HepG2 (cell line): ENCODE measurements around the gene COX18. TPM values are rescaled to one million over a fixed set of nuclear protein-coding genes. Genes with fewer than 3 reads are reported as not detected.

ENCODE experiments used
- CENPX ChIP-seq: sonication (generic); formaldehyde crosslinking; IDR thresholded peaks from 2 replicates; pipeline ENCODE4 v1.9.0; 2021; ENCODE audit warnings: mild to moderate bottlenecking, missing genetic modification reagents, moderate library complexity
- ELF1 ChIP-seq: sonication (generic); formaldehyde crosslinking; IDR thresholded peaks from 2 replicates; pipeline ENCODE4 v1.4.0; 2020; ENCODE audit warnings: missing genetic modification reagents
- FOXK1 ChIP-seq: sonication (generic); formaldehyde crosslinking; IDR thresholded peaks from 2 replicates; pipeline ENCODE4 v1.4.0; 2020; ENCODE audit warnings: low read depth, missing genetic modification reagents, borderline replicate concordance
- HNRNPL ChIP-seq: fragments of 200-400 bp; formaldehyde crosslinking; IDR thresholded peaks from 2 replicates; pipeline ENCODE4 v1.6.1; 2017; ENCODE audit warnings: mild to moderate bottlenecking, low read depth, low read length
- HNRNPUL1 ChIP-seq: fragments of 200-400 bp; formaldehyde crosslinking; IDR thresholded peaks from 2 replicates; pipeline ENCODE4 v1.6.1; 2017; ENCODE audit warnings: low read depth, mild to moderate bottlenecking, low read length, moderate library complexity
- MIXL1 ChIP-seq: IDR thresholded peaks from 2 replicates; pipeline ENCODE4 v1.6.1; 2016
- NFIC ChIP-seq: IDR thresholded peaks from 2 replicates; pipeline ENCODE4 v1.6.1; 2012; ENCODE audit warnings: mild to moderate bottlenecking, low read length, inconsistent platforms
- NR2F1 ChIP-seq, 2 experiments: fragments of 450-650 bp in 1 of 2; formaldehyde crosslinking in 1 of 2; IDR thresholded peaks; 2 replicates each; pipeline versions ENCODE4 v1.5.0 to v1.6.1; 2016 to 2020; ENCODE audit warnings: mild to moderate bottlenecking in 1 of 2, missing compliant biosample characterization in 1 of 2, missing genetic modification reagents in 1 of 2, moderate library complexity in 1 of 2
- ZNF772 ChIP-seq: sonication (generic); formaldehyde crosslinking; IDR thresholded peaks from 2 replicates; pipeline ENCODE4 v1.5.0; 2020; ENCODE audit warnings: mild to moderate bottlenecking, missing genetic modification reagents
- polyA plus RNA-seq, 8 experiments: library from polyadenylated mRNA; depleted of rRNA in 3 of 8; stranded (reverse) in 7 of 8; unstranded in 1 of 8; fragments of >200 nt; fragmentation: Illumina TruSeq in 4 of 8; extraction: Trizol in 4 of 8; gene quantifications; 2 replicates each; pipeline versions ENCODE4 v1.2.1 to v1.2.3, GENCODE V29; 2011 to 2016; ENCODE audit warnings: low read depth in 4 of 8, missing spikeins in 1 of 8, mixed read lengths in 1 of 8; ENCODE audit not compliant: insufficient read depth in 1 of 8
- total RNA-seq, 5 experiments: library from RNA; depleted of rRNA; stranded (reverse); fragments of >200 nt; fragmentation: Illumina TruSeq; extraction: Trizol; gene quantifications; 2 replicates each; pipeline ENCODE4 v1.2.3, GENCODE V29; 2016; ENCODE audit warnings: low read depth in 1 of 5
- TF ChIP-seq, protein P1 (sequence below): sonication (generic); formaldehyde crosslinking; conservative IDR thresholded peaks from 2 replicates; pipeline ENCODE4 v1.8.0; 2022; ENCODE audit warnings: mild to moderate bottlenecking, moderate library complexity, missing genetic modification reagents
- TF ChIP-seq, protein P2 (sequence below): IDR thresholded peaks from 2 replicates; pipeline ENCODE4 v1.6.1; 2016
- TF ChIP-seq, protein P3 (sequence below): sonication (generic); formaldehyde crosslinking; IDR thresholded peaks from 2 replicates; pipeline ENCODE4 v1.9.0; 2021; ENCODE audit warnings: missing genetic modification reagents, mild to moderate bottlenecking, borderline replicate concordance
- TF ChIP-seq, protein P4 (sequence below): sonication (generic); formaldehyde crosslinking; IDR thresholded peaks from 2 replicates; pipeline ENCODE4 v1.5.0; 2020; ENCODE audit warnings: missing genetic modification reagents, mild to moderate bottlenecking, borderline replicate concordance
- TF ChIP-seq, protein P5 (sequence below): sonication (generic); formaldehyde crosslinking; IDR thresholded peaks from 2 replicates; pipeline ENCODE4 v1.4.0; 2020; ENCODE audit warnings: missing genetic modification reagents, mild to moderate bottlenecking, borderline replicate concordance
- TF ChIP-seq, protein P6 (sequence below): sonication (generic); formaldehyde crosslinking; IDR thresholded peaks from 2 replicates; pipeline ENCODE4 v1.5.1; 2020; ENCODE audit warnings: mild to moderate bottlenecking, missing genetic modification reagents

Gene COX18
- total and polyA plus RNA-seq, 2 of the 13 experiments (the other 11 are each of a cell fraction or from before 2014, with no cell fraction given) = 8.7 to 21.3 TPM

DNA sequence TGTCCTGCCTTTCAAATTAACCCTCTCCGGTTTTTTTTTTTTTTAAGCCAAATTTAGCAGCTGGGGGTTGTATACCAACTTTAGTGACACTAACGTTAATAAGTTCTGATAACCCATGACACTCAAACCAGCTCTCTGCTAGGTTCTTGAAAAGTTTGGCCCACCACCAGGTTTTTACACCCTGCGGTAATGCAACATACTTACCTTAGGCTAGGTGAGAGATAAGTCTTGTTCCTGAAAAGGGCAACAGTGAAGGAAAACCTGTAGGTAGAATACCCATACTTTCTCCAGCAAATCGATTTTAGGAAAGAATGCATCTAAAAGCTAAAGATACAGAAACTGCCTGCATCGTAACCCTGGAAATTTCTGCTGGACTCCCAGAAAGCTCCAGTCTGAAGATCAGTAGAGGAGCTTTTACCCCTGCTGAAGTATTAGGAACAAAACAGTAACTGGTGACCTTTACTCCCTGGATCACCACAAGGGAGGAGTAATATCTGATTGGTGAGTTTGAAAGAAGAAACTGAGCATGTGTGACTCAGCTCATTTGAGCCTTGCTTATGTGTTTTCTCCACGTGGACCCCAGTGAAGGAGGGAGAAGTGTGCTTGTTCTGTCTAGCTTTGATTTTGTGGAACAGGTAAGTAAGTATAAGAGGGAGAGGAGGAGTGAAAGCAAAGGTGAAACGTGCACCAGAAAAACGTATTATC is 34.4 kb upstream of the COX18 start (continued):
- TF ChIP-seq, protein P1, sequence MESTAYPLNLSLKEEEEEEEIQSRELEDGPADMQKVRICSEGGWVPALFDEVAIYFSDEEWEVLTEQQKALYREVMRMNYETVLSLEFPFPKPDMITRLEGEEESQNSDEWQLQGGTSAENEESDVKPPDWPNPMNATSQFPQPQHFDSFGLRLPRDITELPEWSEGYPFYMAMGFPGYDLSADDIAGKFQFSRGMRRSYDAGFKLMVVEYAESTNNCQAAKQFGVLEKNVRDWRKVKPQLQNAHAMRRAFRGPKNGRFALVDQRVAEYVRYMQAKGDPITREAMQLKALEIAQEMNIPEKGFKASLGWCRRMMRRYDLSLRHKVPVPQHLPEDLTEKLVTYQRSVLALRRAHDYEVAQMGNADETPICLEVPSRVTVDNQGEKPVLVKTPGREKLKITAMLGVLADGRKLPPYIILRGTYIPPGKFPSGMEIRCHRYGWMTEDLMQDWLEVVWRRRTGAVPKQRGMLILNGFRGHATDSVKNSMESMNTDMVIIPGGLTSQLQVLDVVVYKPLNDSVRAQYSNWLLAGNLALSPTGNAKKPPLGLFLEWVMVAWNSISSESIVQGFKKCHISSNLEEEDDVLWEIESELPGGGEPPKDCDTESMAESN = no peak
- TF ChIP-seq NR2F1 (CRISPR knock-in tag; IDR thresholded peaks at IDR 0.05) = 0 out of 4 replicates have a peak, but pooled peaks of 1 of the 2 experiments have one; percentile 35
- TF ChIP-seq HNRNPUL1 = no peak
- TF ChIP-seq CENPX (CRISPR knock-in tag) = no peak
- TF ChIP-seq, protein P2, sequence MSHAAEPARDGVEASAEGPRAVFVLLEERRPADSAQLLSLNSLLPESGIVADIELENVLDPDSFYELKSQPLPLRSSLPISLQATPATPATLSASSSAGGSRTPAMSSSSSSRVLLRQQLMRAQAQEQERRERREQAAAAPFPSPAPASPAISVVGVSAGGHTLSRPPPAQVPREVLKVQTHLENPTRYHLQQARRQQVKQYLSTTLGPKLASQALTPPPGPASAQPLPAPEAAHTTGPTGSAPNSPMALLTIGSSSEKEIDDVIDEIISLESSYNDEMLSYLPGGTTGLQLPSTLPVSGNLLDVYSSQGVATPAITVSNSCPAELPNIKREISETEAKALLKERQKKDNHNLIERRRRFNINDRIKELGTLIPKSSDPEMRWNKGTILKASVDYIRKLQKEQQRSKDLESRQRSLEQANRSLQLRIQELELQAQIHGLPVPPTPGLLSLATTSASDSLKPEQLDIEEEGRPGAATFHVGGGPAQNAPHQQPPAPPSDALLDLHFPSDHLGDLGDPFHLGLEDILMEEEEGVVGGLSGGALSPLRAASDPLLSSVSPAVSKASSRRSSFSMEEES (CRISPR knock-in tag) = 0 out of 2 replicates have a peak, but pooled peaks have one; percentile 14
- TF ChIP-seq FOXK1 (CRISPR knock-in tag) = peak; percentile 58; the same call in 1 of the 2 replicates
- peak; percentile 66; the same call in 1 of the 2 replicates for TF ChIP-seq MIXL1
- TF ChIP-seq, protein P3, sequence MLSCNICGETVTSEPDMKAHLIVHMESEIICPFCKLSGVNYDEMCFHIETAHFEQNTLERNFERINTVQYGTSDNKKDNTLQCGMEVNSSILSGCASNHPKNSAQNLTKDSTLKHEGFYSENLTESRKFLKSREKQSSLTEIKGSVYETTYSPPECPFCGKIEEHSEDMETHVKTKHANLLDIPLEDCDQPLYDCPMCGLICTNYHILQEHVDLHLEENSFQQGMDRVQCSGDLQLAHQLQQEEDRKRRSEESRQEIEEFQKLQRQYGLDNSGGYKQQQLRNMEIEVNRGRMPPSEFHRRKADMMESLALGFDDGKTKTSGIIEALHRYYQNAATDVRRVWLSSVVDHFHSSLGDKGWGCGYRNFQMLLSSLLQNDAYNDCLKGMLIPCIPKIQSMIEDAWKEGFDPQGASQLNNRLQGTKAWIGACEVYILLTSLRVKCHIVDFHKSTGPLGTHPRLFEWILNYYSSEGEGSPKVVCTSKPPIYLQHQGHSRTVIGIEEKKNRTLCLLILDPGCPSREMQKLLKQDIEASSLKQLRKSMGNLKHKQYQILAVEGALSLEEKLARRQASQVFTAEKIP (CRISPR knock-in tag) = no peak
- TF ChIP-seq, protein P4, sequence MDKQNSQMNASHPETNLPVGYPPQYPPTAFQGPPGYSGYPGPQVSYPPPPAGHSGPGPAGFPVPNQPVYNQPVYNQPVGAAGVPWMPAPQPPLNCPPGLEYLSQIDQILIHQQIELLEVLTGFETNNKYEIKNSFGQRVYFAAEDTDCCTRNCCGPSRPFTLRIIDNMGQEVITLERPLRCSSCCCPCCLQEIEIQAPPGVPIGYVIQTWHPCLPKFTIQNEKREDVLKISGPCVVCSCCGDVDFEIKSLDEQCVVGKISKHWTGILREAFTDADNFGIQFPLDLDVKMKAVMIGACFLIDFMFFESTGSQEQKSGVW (CRISPR knock-in tag) = no peak; the same call in 1 of the 2 replicates
- 0 out of 2 replicates have a peak, but pooled peaks have one; percentile 62 for TF ChIP-seq NFIC
- no peak for TF ChIP-seq ELF1 (CRISPR knock-in tag)
- no peak for TF ChIP-seq ZNF772 (CRISPR knock-in tag)
- TF ChIP-seq HNRNPL = no peak
- TF ChIP-seq, protein P5, sequence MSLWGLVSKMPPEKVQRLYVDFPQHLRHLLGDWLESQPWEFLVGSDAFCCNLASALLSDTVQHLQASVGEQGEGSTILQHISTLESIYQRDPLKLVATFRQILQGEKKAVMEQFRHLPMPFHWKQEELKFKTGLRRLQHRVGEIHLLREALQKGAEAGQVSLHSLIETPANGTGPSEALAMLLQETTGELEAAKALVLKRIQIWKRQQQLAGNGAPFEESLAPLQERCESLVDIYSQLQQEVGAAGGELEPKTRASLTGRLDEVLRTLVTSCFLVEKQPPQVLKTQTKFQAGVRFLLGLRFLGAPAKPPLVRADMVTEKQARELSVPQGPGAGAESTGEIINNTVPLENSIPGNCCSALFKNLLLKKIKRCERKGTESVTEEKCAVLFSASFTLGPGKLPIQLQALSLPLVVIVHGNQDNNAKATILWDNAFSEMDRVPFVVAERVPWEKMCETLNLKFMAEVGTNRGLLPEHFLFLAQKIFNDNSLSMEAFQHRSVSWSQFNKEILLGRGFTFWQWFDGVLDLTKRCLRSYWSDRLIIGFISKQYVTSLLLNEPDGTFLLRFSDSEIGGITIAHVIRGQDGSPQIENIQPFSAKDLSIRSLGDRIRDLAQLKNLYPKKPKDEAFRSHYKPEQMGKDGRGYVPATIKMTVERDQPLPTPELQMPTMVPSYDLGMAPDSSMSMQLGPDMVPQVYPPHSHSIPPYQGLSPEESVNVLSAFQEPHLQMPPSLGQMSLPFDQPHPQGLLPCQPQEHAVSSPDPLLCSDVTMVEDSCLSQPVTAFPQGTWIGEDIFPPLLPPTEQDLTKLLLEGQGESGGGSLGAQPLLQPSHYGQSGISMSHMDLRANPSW (CRISPR knock-in tag) = no peak
- TF ChIP-seq, protein P6, sequence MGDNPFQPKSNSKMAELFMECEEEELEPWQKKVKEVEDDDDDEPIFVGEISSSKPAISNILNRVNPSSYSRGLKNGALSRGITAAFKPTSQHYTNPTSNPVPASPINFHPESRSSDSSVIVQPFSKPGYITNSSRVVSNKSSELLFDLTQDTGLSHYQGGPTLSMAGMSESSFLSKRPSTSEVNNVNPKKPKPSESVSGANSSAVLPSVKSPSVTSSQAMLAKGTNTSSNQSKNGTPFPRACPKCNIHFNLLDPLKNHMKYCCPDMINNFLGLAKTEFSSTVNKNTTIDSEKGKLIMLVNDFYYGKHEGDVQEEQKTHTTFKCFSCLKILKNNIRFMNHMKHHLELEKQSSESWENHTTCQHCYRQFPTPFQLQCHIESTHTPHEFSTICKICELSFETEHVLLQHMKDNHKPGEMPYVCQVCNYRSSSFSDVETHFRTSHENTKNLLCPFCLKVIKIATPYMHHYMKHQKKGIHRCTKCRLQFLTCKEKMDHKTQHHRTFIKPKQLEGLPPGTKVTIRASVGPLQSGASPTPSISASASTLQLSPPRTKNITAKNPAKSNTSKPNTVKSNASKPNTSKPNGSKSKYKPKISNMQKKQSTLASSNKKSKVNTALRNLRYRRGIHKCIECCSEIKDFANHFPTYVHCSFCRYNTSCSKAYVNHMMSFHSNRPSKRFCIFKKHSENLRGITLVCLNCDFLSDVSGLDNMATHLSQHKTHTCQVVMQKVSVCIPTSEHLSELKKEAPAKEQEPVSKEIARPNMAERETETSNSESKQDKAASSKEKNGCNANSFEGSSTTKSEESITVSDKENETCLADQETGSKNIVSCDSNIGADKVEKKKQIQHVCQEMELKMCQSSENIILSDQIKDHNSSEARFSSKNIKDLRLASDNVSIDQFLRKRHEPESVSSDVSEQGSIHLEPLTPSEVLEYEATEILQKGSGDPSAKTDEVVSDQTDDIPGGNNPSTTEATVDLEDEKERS (CRISPR knock-in tag) = no peak
